ENCODE measurements around the gene GPR108. TPM values are rescaled to one million over a fixed set of nuclear protein-coding genes. Genes with fewer than 3 reads are reported as not detected.
"Not testable (repeated sequence)": the region's sequence is repeated elsewhere in the genome, so short reads cannot be mapped to it uniquely, and the experiment has no call there.

The GPR108 gene
- total RNA-seq, 1 donor from 2014 or later: 74.0 TPM

DNA sequence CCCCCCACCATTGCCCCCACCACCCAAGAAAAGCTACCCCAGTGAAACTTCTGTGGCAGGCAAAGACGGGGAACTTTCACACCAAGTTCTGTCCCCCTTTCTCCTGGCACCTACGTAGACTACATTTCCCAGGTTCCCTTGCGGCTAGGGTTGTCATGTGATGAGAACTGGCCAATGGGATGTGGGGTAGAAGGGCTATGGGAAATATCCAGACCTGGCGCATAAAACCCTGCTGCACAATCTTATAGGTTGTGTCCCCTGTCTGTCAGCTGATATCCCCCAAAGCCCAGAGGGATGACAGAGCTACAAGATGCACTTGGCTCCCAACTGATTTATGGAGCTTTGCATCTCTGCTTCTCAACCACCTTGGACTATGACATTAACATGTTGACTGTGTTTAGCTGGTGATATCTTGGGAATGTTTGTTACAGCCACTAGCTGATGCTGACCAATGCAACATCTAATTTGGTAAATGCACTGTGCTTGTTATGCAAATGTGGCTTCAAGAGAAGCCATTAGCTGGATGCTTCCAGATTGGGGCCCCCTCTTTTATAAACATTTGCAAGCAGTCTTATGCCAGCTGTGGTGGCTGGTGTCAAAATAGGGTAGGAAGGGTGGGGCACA, 23.8 kb upstream of the GPR108 start:
- no peak for DNase-seq (ENCODE audit: low spot score)

DNA sequence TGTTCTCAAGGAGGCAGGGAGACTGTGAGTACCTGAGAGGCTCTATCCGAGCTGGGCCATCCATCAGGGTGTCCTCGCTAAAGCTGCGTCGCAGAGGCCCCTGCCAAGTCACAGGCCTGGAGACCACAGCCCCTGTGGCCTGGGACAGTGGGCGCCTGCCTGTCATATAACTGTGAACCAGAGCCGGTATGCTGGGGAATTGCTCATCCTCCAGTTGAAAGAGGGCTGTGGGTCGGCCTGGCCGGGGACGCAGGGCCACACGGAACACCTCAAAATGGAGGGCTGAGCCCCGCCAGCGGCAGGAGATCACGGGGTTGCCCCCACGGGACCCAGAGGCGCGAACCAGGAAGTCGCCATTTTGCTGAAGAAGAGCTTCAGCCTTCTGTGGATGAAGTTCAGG, 23.2 kb upstream of the GPR108 start:
- DNase-seq (ENCODE audit: low spot score): no peak

DNA sequence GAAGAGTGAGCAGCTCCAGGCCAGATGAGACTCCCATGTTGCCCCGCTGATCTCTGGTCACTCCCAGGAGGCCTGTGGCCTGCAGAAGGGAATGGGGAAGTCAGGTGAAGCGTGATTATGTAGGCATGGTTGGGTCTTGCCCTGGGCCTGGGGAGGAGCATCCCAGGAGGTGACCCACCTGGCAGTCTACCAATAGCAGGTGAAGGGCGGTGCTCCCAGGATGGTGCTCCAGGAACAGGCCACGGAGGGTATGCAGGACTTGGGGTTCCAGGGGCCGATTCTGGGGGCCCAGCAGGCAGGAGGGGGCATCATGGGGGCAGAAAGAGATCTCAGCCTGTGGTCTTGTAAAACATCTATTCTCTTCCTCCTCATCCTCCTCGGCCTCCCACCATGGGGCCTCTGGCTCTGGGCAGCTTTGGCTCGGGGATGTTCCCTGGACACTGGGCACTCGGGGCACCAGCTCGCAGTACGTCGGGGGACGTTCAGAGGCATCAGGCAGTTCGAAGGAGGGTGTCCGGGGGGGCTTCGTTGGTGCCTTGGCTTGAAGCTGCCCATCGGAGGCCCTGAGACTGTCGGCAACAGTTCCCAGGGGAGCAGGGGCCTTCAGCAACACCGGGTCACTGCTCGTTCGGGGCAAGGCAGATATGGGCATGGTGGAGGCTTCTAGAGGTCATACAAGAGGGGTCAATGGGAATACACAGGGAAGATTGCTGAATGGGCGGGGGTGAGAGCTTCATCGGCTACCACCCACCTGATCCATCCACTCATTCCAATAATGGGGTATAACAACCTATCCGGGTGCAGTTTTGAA, 17.5 kb upstream of the GPR108 start:
- no peak for DNase-seq (ENCODE audit: low spot score)

DNA sequence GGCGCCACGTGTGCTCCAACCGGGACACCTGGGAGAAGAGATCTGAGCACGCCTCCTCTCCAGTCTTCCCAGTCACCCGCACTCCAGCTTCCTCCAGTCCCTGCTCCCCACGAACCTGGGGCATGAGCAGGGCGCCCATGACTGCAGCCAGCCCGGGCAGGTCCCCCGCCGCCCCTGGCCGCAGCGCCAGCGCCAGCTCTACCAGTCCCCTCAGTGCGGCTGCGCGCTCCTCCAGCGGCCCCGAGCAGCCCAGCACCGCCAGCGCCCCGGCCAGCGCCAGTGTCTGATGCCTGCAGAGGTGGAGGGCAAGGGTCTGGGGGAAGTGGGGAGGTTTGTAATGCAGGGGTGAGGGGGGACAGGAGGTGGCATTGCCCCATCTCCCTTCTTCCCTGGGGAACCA, 16.8 kb upstream of the GPR108 start:
- DNase-seq (ENCODE audit: low spot score): no peak

DNA sequence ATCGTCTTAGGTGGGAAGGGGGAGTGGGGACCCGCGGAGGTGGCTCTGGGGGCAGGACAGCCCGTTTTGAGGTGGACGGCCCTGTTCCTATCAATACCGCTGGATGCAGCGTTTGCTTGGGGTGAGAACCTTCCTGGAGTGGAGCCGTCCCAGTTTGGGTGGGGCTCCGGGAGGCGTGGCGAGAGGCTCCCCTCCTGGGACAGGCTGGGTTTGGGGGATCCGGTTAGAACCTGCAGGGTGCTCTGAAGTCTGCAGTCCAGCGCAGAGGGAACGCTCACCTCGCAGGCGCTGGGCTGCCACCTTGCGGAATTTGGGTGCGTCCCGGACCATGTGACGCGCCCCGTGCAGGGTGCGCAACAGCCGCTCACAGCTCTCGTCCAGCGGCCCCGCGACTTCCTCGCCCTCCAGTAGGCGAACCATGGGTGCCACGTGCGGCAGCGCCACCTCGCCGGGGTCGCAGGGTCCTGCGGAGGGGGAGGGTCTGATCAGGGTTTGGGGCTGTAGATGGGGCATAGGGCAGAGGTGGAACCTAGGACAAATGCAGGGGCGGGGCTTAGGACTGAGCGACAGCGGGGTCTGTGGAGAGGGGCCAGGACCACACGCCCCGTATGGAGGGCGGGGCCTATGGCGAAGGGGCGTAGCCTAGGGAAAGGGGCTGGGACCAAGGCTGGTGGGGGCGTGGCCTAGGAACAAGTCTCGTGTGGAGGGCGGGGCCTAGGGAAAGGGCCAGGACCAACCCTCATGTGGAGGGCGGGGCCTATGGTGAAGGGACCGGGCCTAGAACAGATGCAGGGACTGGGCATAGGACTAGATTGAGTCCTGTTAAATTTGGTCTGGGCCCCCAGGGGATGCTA, 16.0 kb upstream of the GPR108 start:
- peak; percentile 81 for DNase-seq (ENCODE audit: low spot score)

DNA sequence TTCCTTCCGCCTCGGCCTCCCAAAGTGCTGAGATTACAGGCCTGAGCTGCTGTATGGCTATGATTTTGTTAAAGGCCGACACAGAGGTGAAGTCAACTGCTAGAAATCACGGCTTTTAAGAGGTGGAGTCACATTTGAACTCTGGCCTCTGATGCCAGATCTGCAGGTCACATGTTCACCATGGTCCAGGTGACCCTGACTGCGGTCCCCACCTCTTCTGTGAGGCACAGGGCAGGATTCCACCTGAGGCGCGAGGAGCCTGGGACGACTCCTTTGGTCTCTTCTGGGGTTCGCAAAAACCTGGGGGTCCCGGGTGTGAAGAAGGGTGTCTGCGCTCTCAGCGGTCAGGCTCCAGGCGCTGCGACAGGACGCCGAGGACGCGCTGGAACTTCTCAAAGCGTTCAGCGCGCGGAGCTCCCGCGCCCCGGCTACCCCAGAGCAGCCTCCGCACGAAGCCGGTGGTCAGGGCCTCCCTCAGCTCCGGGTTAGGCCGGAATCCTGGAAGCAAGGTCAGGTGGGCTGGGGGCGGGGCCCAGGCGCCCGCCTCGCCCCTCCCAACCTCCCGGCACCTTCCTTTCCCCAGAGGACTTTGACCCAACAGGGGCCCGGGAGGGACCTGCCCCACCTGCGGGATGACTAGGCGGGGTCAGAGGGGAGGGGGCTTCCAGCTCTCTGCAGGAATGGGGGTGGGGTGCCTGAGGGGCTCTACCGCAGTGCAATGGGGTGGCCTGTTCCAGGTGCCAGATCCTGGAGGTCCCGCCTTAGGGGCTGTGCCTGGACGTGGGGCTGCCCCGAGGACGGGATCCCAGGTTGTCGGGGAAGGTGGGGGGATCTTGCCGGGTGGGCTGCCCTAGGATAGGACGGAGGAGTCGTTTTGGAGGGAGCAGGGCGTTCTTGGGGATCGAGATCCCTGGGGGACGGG, 15.1 kb upstream of the GPR108 start:
- no peak for DNase-seq (ENCODE audit: low spot score)

DNA sequence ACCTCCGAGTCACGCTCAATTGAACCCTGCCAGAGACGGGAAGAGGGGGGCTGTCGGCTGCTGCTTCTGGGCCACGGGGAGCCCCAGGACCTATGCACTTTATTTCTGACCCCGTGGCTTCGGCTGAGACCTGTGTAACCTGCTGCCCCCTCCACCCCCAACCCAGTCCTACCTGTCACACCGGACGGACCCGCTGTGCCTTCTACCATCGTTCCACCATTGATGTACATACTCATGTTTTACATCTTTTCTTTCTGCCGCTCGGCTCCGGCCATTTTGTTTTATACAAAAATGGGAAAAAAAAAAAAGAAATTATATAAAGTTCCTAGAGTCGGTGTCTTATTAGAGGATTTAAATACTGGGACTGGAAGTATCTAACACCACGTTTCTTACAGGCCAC, 13.8 kb upstream of the GPR108 start:
- no peak for DNase-seq (ENCODE audit: low spot score)

DNA sequence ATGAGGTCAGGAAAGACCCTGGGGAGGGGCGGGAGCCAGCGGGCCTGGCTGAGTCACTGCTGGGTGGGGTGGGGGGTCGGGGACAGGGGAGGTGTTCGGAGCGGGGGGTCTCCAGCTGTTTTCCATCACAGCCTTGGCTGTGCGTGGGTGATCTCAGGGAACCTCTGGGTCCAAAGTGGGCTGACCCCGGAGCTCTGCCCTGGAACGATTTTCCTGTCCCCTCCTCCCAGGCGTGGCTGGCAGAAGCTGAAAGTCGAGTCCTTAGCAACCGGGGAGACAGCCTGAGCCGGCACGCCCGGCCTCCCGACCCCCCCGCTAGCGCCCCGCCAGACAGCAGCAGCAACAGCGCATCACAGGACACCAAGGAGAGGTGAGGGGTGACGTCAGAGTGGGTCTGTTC, 12.7 kb upstream of the GPR108 start:
- peak; percentile 61 for DNase-seq (ENCODE audit: low spot score)

DNA sequence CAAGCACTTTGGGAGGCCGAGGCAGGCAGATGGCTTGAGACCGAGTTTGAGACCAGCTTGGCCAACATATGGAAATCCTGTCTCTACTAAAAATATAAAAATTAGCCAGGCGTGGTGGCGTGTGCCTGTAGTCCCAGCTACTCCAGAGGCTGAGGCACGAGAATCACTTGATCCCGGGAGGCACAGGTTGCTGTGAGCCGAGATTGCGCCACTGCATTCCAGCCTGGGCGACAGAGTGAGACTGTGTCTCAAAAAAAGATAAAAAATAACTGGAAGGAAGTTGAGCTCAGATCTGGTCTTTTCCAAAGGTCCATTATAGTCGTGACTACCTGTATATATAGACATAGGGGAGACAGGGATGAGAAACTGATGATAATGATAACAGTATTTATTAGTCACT, 11.2 kb upstream of the GPR108 start:
- DNase-seq (ENCODE audit: low spot score): not testable (repeated sequence)

DNA sequence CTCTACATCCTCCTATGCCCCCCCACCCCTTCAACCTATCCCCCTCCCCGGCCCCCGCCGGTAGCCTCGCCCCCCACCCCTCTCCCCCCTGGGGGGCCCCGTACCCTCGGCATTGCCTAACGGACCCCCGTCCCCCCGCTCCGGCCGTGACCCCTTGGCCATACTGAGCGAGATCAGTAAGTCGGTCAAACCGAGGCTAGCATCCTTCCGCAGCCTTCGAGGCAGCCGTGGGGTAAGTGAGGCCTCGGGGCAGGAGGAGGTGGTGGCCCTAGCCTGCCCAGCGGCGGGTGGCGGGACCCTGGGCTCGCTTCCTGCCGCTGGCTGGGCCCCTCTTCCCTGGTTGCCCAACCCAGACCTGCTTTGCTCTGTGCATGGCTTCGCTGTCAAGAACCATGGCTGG, 8.6 kb upstream of the GPR108 start:
- DNase-seq (ENCODE audit: low spot score): no peak

DNA sequence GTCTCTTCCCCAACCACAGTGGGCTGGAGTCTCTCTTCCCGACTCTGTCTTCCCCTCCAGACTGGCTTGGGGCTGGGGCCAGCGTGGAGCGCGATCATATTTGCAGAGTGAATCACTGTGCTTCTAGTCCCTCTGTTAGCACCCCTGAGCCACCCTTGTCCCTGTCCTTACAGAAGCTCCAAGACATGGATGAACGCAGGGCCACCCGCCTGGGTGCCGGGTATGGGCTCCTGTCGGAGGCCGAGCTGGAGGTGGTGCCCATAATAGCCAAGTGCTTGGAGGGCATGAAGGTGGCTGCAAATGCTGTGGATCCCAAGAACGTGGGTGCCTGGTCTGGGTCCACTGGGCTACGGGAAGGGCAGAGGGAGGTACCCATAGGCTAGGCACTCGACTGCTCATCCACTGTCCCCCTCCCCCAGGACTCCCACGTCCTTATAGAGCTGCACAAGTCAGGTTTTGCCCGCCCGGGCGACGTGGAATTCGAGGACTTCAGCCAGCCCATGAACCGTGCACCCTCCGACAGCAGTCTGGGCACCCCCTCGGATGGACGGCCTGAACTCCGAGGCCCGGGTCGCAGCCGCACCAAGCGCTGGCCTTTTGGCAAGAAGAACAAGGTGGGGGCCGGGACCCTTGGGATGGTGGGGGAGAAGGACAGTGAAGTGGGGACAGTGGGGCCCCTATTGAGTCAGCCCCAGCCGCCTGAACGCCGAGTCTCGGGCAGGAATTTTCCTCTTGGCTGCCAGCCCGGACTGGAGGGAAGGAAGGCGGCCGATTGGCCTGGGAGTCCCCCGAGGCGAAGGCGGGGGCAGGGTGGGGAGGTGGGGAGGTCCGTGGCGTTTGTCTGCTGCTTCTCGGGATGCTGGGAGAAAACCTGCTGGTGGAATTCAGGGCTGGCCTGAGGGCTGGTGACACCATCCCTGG, 7.3 kb upstream of the GPR108 start:
- peak; percentile 95 for DNase-seq (ENCODE audit: low spot score)

DNA sequence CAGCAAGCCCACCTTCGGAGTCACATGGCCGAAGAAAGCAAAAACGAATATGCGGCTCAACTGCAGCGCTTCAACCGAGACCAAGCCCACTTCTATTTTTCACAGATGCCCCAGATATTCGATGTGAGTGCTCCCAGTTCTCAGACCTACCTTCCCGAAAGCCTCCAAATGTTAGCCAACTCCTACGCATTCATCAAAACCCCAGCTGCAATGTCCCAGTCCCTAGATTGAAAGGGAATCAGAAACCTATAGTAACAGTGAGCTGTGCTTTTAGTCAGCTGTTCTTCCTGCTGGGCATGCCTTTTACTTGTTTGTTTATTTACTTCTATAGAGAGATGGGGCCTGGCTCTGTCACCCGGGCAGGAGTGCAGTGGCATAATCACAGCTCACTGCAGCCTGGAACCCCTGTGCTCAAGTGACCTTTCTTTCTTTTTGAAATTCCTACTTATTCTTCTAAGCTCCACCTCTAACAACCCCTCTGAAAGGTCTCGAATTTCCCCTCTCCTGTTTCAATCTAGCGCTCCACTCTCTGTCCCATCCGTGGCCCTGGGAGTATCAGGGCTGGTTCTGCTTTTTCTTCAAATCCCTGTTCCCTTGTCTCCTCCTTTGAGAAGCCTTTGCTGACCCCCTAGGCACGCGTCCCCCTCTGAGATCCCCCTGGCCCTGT, 6.5 kb upstream of the GPR108 start:
- DNase-seq (ENCODE audit: low spot score): peak; percentile 51

DNA sequence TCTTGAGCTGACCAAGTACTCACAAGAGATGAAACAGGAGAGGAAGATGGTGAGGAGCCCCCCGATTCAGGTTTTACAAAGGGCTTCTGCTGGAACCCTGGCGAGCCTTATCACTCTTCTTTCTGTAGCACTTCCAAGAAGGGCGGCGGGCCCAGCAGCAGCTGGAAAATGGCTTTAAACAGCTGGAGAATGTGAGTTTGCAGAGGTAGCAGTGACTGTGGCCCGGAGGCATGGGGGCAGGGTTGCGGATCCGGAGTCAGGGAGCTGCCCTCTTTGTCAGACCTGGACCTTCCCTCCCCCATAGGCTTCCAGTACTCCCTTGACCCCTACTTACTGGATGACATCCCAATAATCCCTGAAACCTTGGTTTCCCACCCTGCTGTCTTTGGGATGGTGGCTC, 5.7 kb upstream of the GPR108 start:
- DNase-seq (ENCODE audit: low spot score): no peak

DNA sequence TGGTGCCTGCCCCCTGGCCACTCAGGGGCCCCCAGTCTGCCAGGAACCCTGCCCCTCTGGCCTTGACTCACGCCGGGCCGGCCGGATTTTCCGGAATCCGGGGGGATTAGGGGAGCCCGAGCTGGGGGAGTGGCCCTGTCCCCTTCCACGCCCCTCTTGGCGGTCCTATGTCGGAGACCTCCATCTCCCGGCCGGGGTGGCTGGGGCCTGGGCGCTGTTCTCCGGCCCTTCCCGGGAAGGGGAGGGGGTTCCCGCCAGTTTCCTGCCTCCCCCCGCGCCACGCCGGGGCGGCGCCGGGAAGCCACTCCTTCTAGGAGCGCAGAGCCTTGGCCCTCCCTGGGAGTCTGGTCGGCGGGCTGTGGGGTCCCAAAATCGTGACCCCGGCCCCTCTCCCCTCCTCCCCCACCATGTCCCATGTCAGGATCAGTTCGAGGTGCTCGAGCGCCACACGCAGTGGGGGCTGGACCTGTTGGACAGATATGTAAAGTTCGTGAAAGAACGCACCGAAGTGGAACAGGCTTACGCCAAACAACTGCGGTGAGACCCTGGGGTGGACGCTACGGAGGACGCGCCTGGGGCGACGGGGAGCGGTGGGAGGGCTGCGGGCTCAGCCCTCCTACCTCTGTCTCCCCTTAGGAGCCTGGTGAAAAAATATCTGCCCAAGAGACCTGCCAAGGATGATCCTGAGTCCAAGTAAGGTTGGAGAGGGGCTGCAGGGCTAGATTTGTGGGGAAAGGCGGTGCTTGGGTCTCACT, 3.4 kb upstream of the GPR108 start:
- peak; percentile 78 for DNase-seq (ENCODE audit: low spot score)

DNA sequence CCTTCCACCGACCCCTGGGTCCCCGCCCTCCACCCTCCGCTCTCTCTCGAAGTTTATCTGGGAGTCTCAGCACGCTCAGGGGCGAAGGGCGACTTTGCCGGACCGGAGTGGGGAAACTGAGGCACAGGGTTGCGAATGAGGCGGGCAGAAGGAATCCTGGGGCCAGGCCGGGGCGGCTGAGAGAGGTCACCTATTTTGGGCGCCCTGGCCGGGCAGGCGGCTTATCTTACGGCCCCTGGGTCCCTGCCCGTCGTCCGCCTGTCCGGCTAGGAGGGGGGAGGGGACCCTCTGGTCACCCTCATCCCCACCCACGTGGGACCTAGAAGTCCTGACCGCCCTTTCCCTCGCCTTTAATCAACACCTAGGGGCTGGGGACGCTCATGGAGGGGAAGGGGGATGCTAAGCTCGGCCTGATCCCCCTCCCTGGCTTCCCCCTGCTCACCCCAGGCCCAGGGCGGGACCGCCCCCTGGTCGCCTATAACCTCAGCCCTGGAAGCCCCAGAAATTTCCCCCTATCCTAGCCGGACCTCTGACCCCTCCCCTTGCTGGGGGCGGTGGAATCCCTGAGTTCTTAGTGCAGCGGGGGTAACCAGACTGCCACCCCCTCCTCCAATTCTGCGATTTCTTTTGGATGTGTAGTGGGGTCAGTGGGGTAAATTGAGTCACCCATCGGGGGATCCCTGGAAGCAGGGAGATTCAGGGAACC, 2.7 kb upstream of the GPR108 start:
- peak; percentile 57 for DNase-seq (ENCODE audit: low spot score)

DNA sequence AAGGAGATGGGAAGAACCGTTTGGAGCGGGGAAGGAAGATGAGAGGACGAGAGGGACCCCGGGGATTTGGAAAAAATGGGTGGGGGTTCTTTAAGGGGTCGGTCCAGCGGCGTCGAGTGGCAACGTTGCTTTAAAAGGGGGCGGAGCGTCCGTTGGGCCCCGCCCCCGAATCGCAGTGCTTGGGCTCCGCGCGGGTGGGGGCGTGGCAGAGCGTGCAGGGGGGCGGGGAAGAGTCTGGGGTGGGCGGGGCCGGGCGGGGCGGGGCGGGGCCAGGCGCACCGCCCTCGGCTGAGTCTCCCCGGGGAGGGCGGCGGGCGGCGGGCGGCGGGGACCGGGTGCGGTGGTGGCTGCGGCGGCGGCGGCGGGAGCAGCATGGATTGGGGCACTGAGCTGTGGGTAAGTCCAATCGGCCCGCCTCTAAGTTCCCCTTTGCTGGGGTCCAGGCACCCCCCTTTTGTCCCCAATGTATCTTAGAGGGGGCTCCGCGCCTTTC, 2.1 kb upstream of the GPR108 start, which contains the start of gene TRIP10:
Gene TRIP10, plus strand, starts transcription at position 291 of the 493 bp plus-strand sequence. Its CDS starts 82 bp downstream, at position 373.
- DNase-seq (ENCODE audit: low spot score): peak; percentile 88

DNA sequence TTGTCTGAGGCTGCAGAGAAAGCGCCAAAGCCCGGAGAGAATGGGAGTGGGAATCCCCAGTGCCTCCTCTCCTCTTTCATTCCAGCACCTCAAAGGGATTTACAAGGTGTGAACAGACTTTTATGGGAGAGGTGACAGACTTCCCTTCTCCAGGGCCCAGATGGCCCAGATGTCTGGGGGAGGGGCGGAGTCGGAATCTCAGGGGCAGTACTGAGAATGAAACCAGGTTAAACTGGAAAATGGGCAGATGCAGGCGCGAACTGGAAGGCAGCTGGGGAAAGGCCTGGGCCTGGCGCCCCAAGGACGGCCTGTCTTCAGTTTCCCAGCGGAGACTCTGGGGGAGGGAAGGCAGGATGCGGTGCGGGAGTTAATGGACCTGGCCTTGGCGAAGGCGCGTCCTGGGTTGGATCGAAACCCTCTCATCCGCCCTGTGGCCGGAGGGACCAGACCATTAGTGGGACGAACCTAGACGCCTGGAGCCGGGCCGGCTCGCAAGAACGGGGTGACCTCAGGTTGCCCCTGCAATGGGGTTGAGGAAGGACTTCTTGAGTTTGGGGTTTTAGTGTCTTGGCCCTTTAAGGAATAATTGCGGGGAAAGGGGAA, 1.5 kb upstream of the GPR108 start:
- DNase-seq (ENCODE audit: low spot score): peak; percentile 74

Measured in ureter (tissue), 1 donor.